GM12878 (cell line): Measurements from ENCODE around the gene CCDC201. TPM values are rescaled to one million over a fixed set of nuclear protein-coding genes. Genes with fewer than 3 reads are reported as not detected.

Experiments used
- ATAC-seq: fragments of 200-7000 bp; cut with Tn5 transposase; 3 replicates; pipeline ENCODE4 v1.9.1; 2020; ENCODE audit warnings: mild to moderate bottlenecking, moderate library complexity
- BruUV-seq: library from RNA; stranded (reverse); fragments of 400-500 nt; replicated peaks from 2 replicates; lab custom pipeline; 2021; lab: Mats Ljungman, UMichigan
- CTCF ChIA-PET: fragments of 300-600 bp; sonication (Branson Sonifier 250); formaldehyde crosslinking; extraction: SDS; loops from one replicate; lab custom pipeline; 2021; ENCODE audit warnings: inconsistent platforms; lab: Yijun Ruan, JAX
- POLR2A ChIA-PET: fragments of 350-600 bp; formaldehyde crosslinking; extraction: SDS; loops from one replicate; lab custom pipeline; 2021; ENCODE audit warnings: inconsistent platforms; lab: Charles Lee
- RAD21 ChIA-PET: fragments of 300-600 bp; sonication (Branson Sonifier 250); formaldehyde crosslinking; loops from one replicate; lab custom pipeline; 2023; ENCODE audit warnings: antibody characterized with exemption; ENCODE audit not compliant: unreplicated experiment; lab: Charles Lee
- SMC1A ChIA-PET: fragments of 300-600 bp; sonication (Branson Sonifier 250); formaldehyde crosslinking; loops from one replicate; lab custom pipeline; 2023; ENCODE audit not compliant: unreplicated experiment, uncharacterized antibody; lab: Charles Lee
- DNase-seq: peaks from one replicate; pipeline ENCODE4 v3.0.0-alpha.2; 2011; ENCODE audit warnings: low read depth, low spot score
- FAIRE-seq: peaks from 3 replicates; lab custom pipeline; 2011; peaks lifted over from hg19 to GRCh38; lab: Jason Lieb, UNC
- H2AFZ ChIP-seq: 2 replicates; pipeline ENCODE4 v1.6.0; 2011; ENCODE audit warnings: low read depth, low read length, control low read depth; ENCODE audit not compliant: control insufficient read depth
- H3K27ac ChIP-seq: 2 replicates; pipeline ENCODE4 v1.5.1; 2011; ENCODE audit warnings: control low read depth; ENCODE audit not compliant: control insufficient read depth, insufficient read depth
- H3K27me3 ChIP-seq, 2 experiments: replicated peaks in 1 of 2; 2 replicates each; pipeline versions ENCODE4 v1.6.0 to v1.6.1; 2011; ENCODE audit warnings: low read length in 1 of 2; ENCODE audit not compliant: control insufficient read depth in 2 of 2, insufficient read depth in 2 of 2
- H3K36me3 ChIP-seq, 2 experiments: 2 replicates each; pipeline ENCODE4 v1.5.1; 2011; ENCODE audit warnings: low read length in 1 of 2; ENCODE audit not compliant: control insufficient read depth in 2 of 2, insufficient read depth in 2 of 2
- H3K4me1 ChIP-seq: 2 replicates; pipeline ENCODE4 v1.6.1; 2011; ENCODE audit warnings: mild to moderate bottlenecking, low read length, moderate library complexity, mixed read lengths; ENCODE audit not compliant: control insufficient read depth, insufficient read depth
- H3K4me2 ChIP-seq: 2 replicates; pipeline ENCODE4 v1.6.0; 2011; ENCODE audit warnings: control low read depth; ENCODE audit not compliant: control insufficient read depth, insufficient read depth
- H3K4me3 ChIP-seq: fragments of 200-600 bp; sonication (generic); 2 replicates; pipeline ENCODE4 v1.5.1; 2016
- H3K79me2 ChIP-seq: 2 replicates; pipeline ENCODE4 v1.6.0; 2011; ENCODE audit warnings: low read length; ENCODE audit not compliant: control insufficient read depth, insufficient read depth
- H3K9ac ChIP-seq: 2 replicates; pipeline ENCODE4 v1.8.0; 2011; ENCODE audit warnings: low read length, control low read depth, mixed read lengths; ENCODE audit not compliant: control insufficient read depth, insufficient read depth
- H3K9me3 ChIP-seq: replicated peaks from 3 replicates; pipeline ENCODE4 v1.5.1; 2011; ENCODE audit warnings: mild to moderate bottlenecking, low read length; ENCODE audit not compliant: control insufficient read depth, insufficient read depth
- H4K20me1 ChIP-seq: 2 replicates; pipeline ENCODE4 v1.6.0; 2011; ENCODE audit not compliant: control insufficient read depth, insufficient read depth
- CEBPZ ChIP-seq: fragments of 150-350 bp; IDR thresholded peaks from 2 replicates; pipeline ENCODE4 v1.6.1; 2016; ENCODE audit warnings: low read depth, low read length
- E2F4 ChIP-seq: IDR thresholded peaks from 2 replicates; pipeline ENCODE4 v1.6.1; 2012; ENCODE audit warnings: low read depth, low read length, improper control_type of control experiment
- IKZF1 ChIP-seq: fragments of 450-650 bp; conservative IDR thresholded peaks from 2 replicates; pipeline ENCODE4 v1.6.1; 2017; ENCODE audit warnings: antibody characterized with exemption, mild to moderate bottlenecking
- MEF2A ChIP-seq: IDR thresholded peaks from 2 replicates; pipeline ENCODE4 v1.6.1; 2011; ENCODE audit warnings: low read depth, mild to moderate bottlenecking, low read length, moderate library complexity; ENCODE audit not compliant: insufficient read depth
- NR2F1 ChIP-seq: fragments of 450-650 bp; conservative IDR thresholded peaks from 2 replicates; pipeline ENCODE4 v1.6.1; 2017; ENCODE audit warnings: mild to moderate bottlenecking
- PBX3 ChIP-seq: IDR thresholded peaks from 2 replicates; pipeline ENCODE4 v1.6.1; 2011; ENCODE audit warnings: mild to moderate bottlenecking, low read depth, low read length, moderate library complexity; ENCODE audit not compliant: insufficient replicate concordance
- RELB ChIP-seq: fragments of 450-650 bp; IDR thresholded peaks from 2 replicates; pipeline ENCODE4 v1.6.1; 2017; ENCODE audit warnings: low read depth, mild to moderate bottlenecking, moderate library complexity
- SMAD1 ChIP-seq: fragments of 450-650 bp; IDR thresholded peaks from 2 replicates; pipeline ENCODE4 v1.6.1; 2018; ENCODE audit warnings: mild to moderate bottlenecking, low read depth; ENCODE audit not compliant: partially characterized antibody
- USF1 ChIP-seq: IDR thresholded peaks from 2 replicates; pipeline ENCODE4 v1.6.1; 2011; ENCODE audit warnings: borderline replicate concordance, low read depth, mild to moderate bottlenecking, moderate library complexity, mixed read lengths, low read length; ENCODE audit not compliant: insufficient read depth; ENCODE audit errors: extremely low read length
- WGBS: methylation state at CpG from one replicate; pipeline ENCODE4 v1.1.6; 2016; ENCODE audit warnings: low lambda C conversion rate; ENCODE audit not compliant: insufficient replicate concordance, insufficient coverage; ENCODE audit errors: missing lambda C conversion rate; 5-methylcytosine and 5-hydroxymethylcytosine counted together
- in situ Hi-C: fragments of 300-500 bp; cut with MboI; formaldehyde crosslinking; loops from 9 replicates; pipeline ENCODE4 v1.14.3; 2018; ENCODE audit warnings: mixed read lengths
- intact Hi-C: fragments of 100-400 bp; cut with micrococcal nuclease; formaldehyde crosslinking; loops from one replicate; pipeline ENCODE4 v1.14.2; 2022; ENCODE audit not compliant: unreplicated experiment
- polyA plus RNA-seq, 11 experiments: library from polyadenylated mRNA; depleted of rRNA in 4 of 11; unstranded in 6 of 11; stranded (reverse) in 5 of 11; fragments of >200 nt; fragmentation: Nextera tagmentation in 4 of 11; fragmentation: Illumina TruSeq in 1 of 11; extraction: Ambion mirVana in 4 of 11; extraction: Trizol in 1 of 11; gene quantifications; 1 replicate in 1 of 11; 2 replicates in 10 of 11; pipeline versions ENCODE4 v1.2.1 to v1.2.3, GENCODE V29; 2011 to 2016; ENCODE audit warnings: inconsistent platforms in 2 of 11, missing spikeins in 2 of 11, low read depth in 1 of 11
- total RNA-seq, 4 experiments: library from RNA; depleted of rRNA in 3 of 4; stranded (reverse); fragments of >200 nt in 3 of 4; fragmentation: Illumina TruSeq in 1 of 4; extraction: Trizol in 1 of 4; gene quantifications; 2 replicates each; pipeline versions ENCODE4 v1.2.1 to v1.2.3, GENCODE V29; 2013 to 2021

CCDC201 gene
- total and polyA plus RNA-seq, 10 of the 15 experiments (the other 5 are each of a cell fraction or from before 2014, with no cell fraction given), result 0.10 TPM; not detected in 9

GRCh38 chr7:45880433-45880860, 7.6 kb upstream of the CCDC201 start (continued):
- no peak for TF ChIP-seq RELB
- no peak for TF ChIP-seq PBX3
- no peak for TF ChIP-seq SMAD1

- Histone ChIP-seq H3K4me1 (no peaks in the 10 kb centered on the region), H3K79me2 (no peaks in the 10 kb centered on the region), H3K4me2 (no peak overlapping the region), H2AFZ (no peak overlapping the region), H3K4me3 (no peak overlapping the region), H3K27me3 (no peaks in the 10 kb centered on the region; a peak in 1 of 4 replicates), H3K9me3 (no peaks in the 10 kb centered on the region; the same call in 2 of the 3 replicates), H3K27ac (no peak overlapping the region), H3K36me3 (no peaks in the 10 kb centered on the region), H4K20me1 (no peaks in the 10 kb centered on the region), H3K9ac (no peak overlapping the region)
- RAD21 ChIA-PET, result no interaction called here
- POLR2A ChIA-PET, result no interaction called here
- SMC1A ChIA-PET, result no interaction called here
- FAIRE-seq (no peak), DNase-seq (no peak), ATAC-seq (no peak)
- intact Hi-C loops (no loop called here), in situ Hi-C loops (no loop called here)
- CTCF ChIA-PET, result no interaction called here
- BruUV-seq, result no TSS peak
- WGBS, result 0% methylated on average over 3 of the region's 3 CpGs
- TF ChIP-seq MEF2A (no peak), IKZF1 (no peak), CEBPZ (no peak), USF1 (no peak), E2F4 (no peak), NR2F1 (no peak)
Measured at GRCh38 chr7:45878457-45879144, 5.7 kb upstream of the CCDC201 start.
